ENCODE data around the gene RSRP1. TPM values are rescaled to one million over a fixed set of nuclear protein-coding genes. Genes with fewer than 3 reads are reported as not detected.
A peak's percentile ranks its signal among the peaks of the same experiment; 100 is the strongest.

RSRP1 gene
- total and polyA plus RNA-seq, 2 of the 13 experiments (the other 11 are each of a cell fraction or from before 2014, with no cell fraction given): 43.9 to 52.8 TPM

DNA sequence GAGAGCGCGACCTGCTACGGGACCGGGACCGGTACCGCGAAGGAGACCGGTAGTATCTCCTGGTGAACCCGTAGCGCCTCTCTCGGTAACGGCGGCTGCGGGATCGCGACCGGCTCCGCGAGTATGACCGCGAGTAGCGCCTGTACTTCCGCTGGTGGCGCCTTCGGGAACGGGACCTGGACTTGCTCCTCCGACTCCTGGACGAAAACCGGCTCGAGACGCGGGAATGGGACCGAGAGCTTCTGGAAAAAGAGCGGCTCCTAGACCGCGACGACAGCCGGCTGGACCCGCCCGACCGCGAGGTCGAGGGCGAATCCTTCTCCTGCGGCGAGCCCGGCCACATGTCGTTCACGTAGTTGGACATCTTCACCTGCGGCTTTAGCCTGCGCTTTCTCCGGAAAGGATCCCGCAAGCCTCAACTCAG lies 642 bp downstream of the RSRP1 start (continued):
- 0 out of 2 replicates have a peak, but pooled peaks have one; percentile 39 for TF ChIP-seq ZZZ3 (CRISPR knock-in tag; IDR thresholded peaks at IDR 0.05; ENCODE audit: borderline replicate concordance)
- TF ChIP-seq SMAD1 (CRISPR knock-in tag; IDR thresholded peaks at IDR 0.05; ENCODE audit: borderline replicate concordance, low read depth): 0 out of 2 replicates have a peak, but pooled peaks have one; percentile 25
- TF ChIP-seq HOXD1 (CRISPR knock-in tag; IDR thresholded peaks at IDR 0.05): 0 out of 2 replicates have a peak, but pooled peaks have one; percentile 4
- TF ChIP-seq, protein P1, sequence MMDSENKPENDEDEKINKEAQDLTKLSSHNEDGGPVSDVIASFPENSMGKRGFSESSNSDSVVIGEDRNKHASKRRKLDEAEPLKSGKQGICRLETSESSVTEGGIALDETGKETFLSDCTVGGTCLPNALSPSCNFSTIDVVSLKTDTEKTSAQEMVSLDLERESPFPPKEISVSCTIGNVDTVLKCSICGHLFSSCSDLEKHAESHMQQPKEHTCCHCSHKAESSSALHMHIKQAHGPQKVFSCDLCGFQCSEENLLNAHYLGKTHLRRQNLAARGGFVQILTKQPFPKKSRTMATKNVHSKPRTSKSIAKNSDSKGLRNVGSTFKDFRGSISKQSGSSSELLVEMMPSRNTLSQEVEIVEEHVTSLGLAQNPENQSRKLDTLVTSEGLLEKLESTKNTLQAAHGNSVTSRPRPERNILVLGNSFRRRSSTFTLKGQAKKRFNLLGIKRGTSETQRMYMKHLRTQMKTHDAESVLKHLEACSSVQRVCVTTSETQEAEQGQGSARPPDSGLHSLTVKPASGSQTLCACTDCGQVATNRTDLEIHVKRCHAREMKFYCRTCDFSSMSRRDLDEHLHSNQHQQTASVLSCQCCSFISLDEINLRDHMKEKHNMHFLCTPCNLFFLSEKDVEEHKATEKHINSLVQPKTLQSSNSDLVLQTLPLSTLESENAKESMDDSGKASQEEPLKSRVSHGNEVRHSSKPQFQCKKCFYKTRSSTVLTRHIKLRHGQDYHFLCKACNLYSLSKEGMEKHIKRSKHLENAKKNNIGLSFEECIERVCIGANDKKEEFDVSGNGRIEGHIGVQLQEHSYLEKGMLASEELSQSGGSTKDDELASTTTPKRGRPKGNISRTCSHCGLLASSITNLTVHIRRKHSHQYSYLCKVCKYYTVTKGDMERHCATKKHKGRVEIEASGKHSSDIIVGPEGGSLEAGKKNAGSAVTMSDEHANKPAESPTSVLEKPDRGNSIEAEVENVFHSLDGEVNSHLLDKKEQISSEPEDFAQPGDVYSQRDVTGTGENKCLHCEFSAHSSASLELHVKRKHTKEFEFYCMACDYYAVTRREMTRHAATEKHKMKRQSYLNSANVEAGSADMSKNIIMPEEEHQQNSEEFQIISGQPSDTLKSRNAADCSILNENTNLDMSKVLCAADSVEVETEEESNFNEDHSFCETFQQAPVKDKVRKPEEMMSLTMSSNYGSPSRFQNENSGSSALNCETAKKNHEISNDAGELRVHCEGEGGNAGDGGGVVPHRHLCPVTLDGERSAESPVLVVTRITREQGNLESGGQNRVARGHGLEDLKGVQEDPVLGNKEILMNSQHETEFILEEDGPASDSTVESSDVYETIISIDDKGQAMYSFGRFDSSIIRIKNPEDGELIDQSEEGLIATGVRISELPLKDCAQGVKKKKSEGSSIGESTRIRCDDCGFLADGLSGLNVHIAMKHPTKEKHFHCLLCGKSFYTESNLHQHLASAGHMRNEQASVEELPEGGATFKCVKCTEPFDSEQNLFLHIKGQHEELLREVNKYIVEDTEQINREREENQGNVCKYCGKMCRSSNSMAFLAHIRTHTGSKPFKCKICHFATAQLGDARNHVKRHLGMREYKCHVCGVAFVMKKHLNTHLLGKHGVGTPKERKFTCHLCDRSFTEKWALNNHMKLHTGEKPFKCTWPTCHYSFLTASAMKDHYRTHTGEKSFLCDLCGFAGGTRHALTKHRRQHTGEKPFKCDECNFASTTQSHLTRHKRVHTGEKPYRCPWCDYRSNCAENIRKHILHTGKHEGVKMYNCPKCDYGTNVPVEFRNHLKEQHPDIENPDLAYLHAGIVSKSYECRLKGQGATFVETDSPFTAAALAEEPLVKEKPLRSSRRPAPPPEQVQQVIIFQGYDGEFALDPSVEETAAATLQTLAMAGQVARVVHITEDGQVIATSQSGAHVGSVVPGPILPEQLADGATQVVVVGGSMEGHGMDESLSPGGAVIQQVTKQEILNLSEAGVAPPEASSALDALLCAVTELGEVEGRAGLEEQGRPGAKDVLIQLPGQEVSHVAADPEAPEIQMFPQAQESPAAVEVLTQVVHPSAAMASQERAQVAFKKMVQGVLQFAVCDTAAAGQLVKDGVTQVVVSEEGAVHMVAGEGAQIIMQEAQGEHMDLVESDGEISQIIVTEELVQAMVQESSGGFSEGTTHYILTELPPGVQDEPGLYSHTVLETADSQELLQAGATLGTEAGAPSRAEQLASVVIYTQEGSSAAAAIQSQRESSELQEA (CRISPR knock-in tag; IDR thresholded peaks at IDR 0.05; ENCODE audit: not compliant biosample characterization): peak; percentile 8
- peak; percentile 11; the same call in 1 of the 2 replicates for TF ChIP-seq ARNT2 (CRISPR knock-in tag; IDR thresholded peaks at IDR 0.05; ENCODE audit: low read depth)
- peak; percentile 74; the same call in 1 of the 2 replicates for TF ChIP-seq EEA1 (CRISPR knock-in tag; IDR thresholded peaks at IDR 0.05; ENCODE audit: borderline replicate concordance)
- 0 out of 2 replicates have a peak, but pooled peaks have one; percentile 31 for TF ChIP-seq HOXA9 (CRISPR knock-in tag; IDR thresholded peaks at IDR 0.05; ENCODE audit: borderline replicate concordance)
